CD4-positive, CD25-positive, alpha-beta regulatory T cell (primary cell): Measurements from ENCODE around the gene NR2F1. TPM values are rescaled to one million over a fixed set of nuclear protein-coding genes. Genes with fewer than 3 reads are reported as not detected.

Experiments used
- ATAC-seq, 2 donors: fragments of 150-1000 bp; cut with Tn5 transposase; one replicate each; pipeline ENCODE4 v1.10.0; 2021; ENCODE audit warnings: low read depth in 2 of 2, moderate number of reproducible peaks in 2 of 2, moderate library complexity in 1 of 2
- DNase-seq, 3 donors: peaks; one replicate each; pipeline versions ENCODE4 v3.0.0 to v3.0.0-alpha.2; 2012 to 2022; ENCODE audit warnings: mixed read lengths in 1 of 3
- H3K27ac ChIP-seq: one replicate; pipeline ENCODE4 v1.7.0; 2013; ENCODE audit warnings: mild to moderate bottlenecking, low read length; ENCODE audit not compliant: insufficient read depth, poor library complexity, severe bottlenecking
- H3K27me3 ChIP-seq: one replicate; pipeline ENCODE4 v1.7.0; 2013; ENCODE audit warnings: low read length; ENCODE audit not compliant: control insufficient read depth, insufficient read depth
- H3K36me3 ChIP-seq: one replicate; pipeline ENCODE4 v1.7.0; 2013; ENCODE audit warnings: mild to moderate bottlenecking, low read length, moderate library complexity; ENCODE audit not compliant: control insufficient read depth, insufficient read depth
- H3K4me1 ChIP-seq: 2 replicates; pipeline ENCODE4 v1.7.0; 2013; ENCODE audit warnings: mild to moderate bottlenecking, low read length; ENCODE audit not compliant: insufficient read depth, control insufficient read depth, poor library complexity, severe bottlenecking
- H3K4me3 ChIP-seq: one replicate; pipeline ENCODE4 v1.7.0; 2013; ENCODE audit warnings: low read depth, mild to moderate bottlenecking, low read length, moderate library complexity
- H3K9me3 ChIP-seq, 2 experiments: 1 replicate in 1 of 2; 2 replicates in 1 of 2; pipeline ENCODE4 v1.7.0; 2013; ENCODE audit warnings: low read length in 2 of 2, mild to moderate bottlenecking in 1 of 2, moderate library complexity in 1 of 2; ENCODE audit not compliant: control insufficient read depth in 2 of 2
- H3K27ac Mint-ChIP-seq, 3 donors: one replicate each; pipeline ENCODE4 v1.8.0; 2020 to 2022; ENCODE audit warnings: mild to moderate bottlenecking in 3 of 3, mixed read lengths in 3 of 3, moderate library complexity in 2 of 3
- H3K27me3 Mint-ChIP-seq: one replicate; pipeline ENCODE4 v1.8.0; 2022; ENCODE audit warnings: mild to moderate bottlenecking, mixed read lengths
- H3K36me3 Mint-ChIP-seq: one replicate; pipeline ENCODE4 v1.8.0; 2020; ENCODE audit warnings: mixed read lengths
- H3K4me1 Mint-ChIP-seq, 4 donors: one replicate each; pipeline ENCODE4 v1.8.0; 2020 to 2022; ENCODE audit warnings: mixed read lengths in 4 of 4, mild to moderate bottlenecking in 1 of 4
- H3K4me3 Mint-ChIP-seq, 4 donors: one replicate each; pipeline ENCODE4 v1.8.0; 2020 to 2022; ENCODE audit warnings: mild to moderate bottlenecking in 4 of 4, mixed read lengths in 4 of 4, moderate library complexity in 3 of 4
- H3K9me3 Mint-ChIP-seq, 7 donors: one replicate each; pipeline ENCODE4 v1.8.0; 2020 to 2022; ENCODE audit warnings: mixed read lengths in 7 of 7, mild to moderate bottlenecking in 3 of 7, moderate library complexity in 2 of 7
- polyA plus RNA-seq, 4 donors: library from polyadenylated mRNA; unstranded; fragments of 300-500 nt; fragmentation: Illumina TruSeq; gene quantifications; one replicate each; pipeline ENCODE4 v1.2.3, GENCODE V29; 2021
- total RNA-seq: library from RNA; stranded (reverse); gene quantifications from one replicate; pipeline ENCODE4 v1.2.3, GENCODE V29; 2022

The NR2F1 gene
- total and polyA plus RNA-seq, 5 donors from 2014 or later = not detected

GRCh38 chr5:93580927-93581445 is 2.0 kb upstream of the NR2F1 start, which contains the start of gene NR2F1-AS1:
Gene NR2F1-AS1 (minus strand): TSS chr5:93581219.
- H3K9me3 Mint-ChIP-seq = peaks cover 0 to 2% (median 0%) of the 10 kb centered on the region in 7 donors

GRCh38 chr5:93582167-93582462 is 907 bp upstream of the NR2F1 start:
- Mint-ChIP-seq H3K36me3 (peaks cover 4% of the 10 kb centered on the region), H3K27me3 (peaks cover 54% of the 10 kb centered on the region), H3K27ac (no peak overlapping the region), H3K4me1 (peaks cover 11 to 23% (median 17%) of the 10 kb centered on the region in 4 donors), H3K9me3 (peaks cover 0 to 3% (median 0%) of the 10 kb centered on the region in 7 donors), H3K4me3 (no peak overlapping the region)
- Histone ChIP-seq H3K27me3 (peaks cover 49% of the 10 kb centered on the region), H3K27ac (no peak overlapping the region), H3K4me3 (no peak overlapping the region), H3K4me1 (peaks cover 51% of the 10 kb centered on the region), H3K36me3 (no peaks in the 10 kb centered on the region), H3K9me3 (no peaks in the 10 kb centered on the region)
- DNase-seq (no peak), ATAC-seq (no peak)

More at GRCh38 chr5:93580927-93581445, 2.0 kb upstream of the NR2F1 start, which contains the start of gene NR2F1-AS1:
- H3K4me1 ChIP-seq = peaks cover 50% of the 10 kb centered on the region
- H3K36me3 ChIP-seq = no peaks in the 10 kb centered on the region
- peak within 1 kb of the TSS; percentile 68 for H3K4me3 ChIP-seq
- ATAC-seq (peak; percentile 7 to 14), DNase-seq (no peak)
- Mint-ChIP-seq H3K4me1 (peaks cover 7 to 21% (median 12%) of the 10 kb centered on the region in 4 donors), H3K27ac (no peak within 1 kb of the TSS), H3K4me3 (peak within 1 kb of the TSS in 2 of 4 donors; percentile 83 to 94), H3K27me3 (peaks cover 54% of the 10 kb centered on the region), H3K36me3 (peaks cover 4% of the 10 kb centered on the region)
- no peak within 1 kb of the TSS for H3K27ac ChIP-seq
- H3K27me3 ChIP-seq = peaks cover 48% of the 10 kb centered on the region
- H3K9me3 ChIP-seq = no peaks in the 10 kb centered on the region

DNA sequence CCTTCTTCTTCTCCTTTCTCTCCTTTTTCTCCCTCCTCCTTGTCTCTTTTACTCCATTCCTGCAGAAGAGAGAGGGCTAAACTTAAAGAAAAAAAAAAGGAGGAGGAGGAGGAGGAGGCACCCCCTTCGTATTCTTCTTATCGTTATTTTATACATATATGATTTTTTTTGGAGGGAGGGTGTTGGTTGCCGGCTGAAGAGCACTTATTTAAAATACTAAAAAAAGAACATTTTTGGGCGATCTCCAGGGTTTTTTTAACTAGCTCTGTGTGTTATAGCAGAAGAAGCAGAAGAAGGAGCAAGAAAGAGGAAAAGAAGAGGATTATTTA is 381 bp downstream of the NR2F1 start:
- peaks cover 41% of the 10 kb centered on the region for H3K27me3 ChIP-seq
- H3K4me1 ChIP-seq = peaks cover 53% of the 10 kb centered on the region
- ATAC-seq = no peak
- no peaks in the 10 kb centered on the region for H3K36me3 ChIP-seq
- H3K4me3 ChIP-seq = no peak overlapping the region
- Mint-ChIP-seq H3K36me3 (no peaks in the 10 kb centered on the region), H3K4me1 (peaks cover 11 to 34% (median 20%) of the 10 kb centered on the region in 4 donors), H3K4me3 (peak overlapping the region in 1 of 4 donors; percentile 80), H3K27me3 (peaks cover 53% of the 10 kb centered on the region), H3K27ac (no peak overlapping the region), H3K9me3 (peaks cover 0 to 7% (median 0%) of the 10 kb centered on the region in 7 donors)
- no peak overlapping the region for H3K27ac ChIP-seq
- DNase-seq = no peak
- no peaks in the 10 kb centered on the region for H3K9me3 ChIP-seq

DNA sequence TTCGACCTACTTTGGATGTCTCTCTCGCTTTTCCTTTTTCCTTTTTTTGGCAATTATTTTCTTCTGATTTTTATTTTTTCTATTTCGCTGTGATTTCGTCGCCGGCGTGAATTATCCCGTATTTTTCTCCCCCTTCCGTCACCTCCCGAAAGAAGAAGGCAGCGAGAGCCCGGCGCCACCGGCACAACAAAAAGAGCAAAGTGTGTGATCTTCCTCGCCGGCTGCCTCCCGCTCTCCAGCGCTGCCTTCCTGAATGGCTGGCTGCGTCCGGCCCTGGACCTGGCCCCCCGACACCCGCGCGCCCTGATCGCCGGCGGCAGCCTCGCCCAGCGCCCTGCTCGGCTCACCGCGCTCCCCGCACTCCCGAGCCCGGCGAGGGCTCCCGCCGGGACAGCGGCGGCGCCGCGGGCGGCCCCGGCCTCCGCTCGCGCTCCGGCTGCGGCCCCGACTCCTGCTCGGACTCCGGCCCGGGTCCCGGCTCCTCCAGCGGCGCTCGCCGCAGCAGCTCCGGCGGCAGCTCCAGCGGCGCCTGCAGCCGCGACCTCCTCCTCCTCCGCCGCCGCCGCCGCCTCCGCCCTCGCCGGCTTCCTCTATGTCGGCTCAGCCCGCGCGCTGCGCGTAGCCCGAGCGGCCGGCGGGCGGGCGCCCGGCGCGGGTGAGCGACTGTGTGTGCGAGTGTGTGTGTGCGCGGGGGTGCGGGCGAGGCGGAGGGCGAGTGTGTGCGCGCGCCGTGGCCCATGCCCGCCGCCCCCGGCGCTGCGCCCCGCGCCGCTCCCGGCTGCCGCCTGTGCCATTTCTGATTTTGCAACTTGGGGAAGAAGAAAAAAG is 960 bp downstream of the NR2F1 start:
- no peak overlapping the region for H3K4me3 ChIP-seq
- H3K4me3 Mint-ChIP-seq = peak overlapping the region in 1 of 4 donors; percentile 80
- H3K27ac ChIP-seq = no peak overlapping the region
- H3K27me3 Mint-ChIP-seq = peaks cover 53% of the 10 kb centered on the region
- no peaks in the 10 kb centered on the region for H3K9me3 ChIP-seq
- H3K9me3 Mint-ChIP-seq = peaks cover 0 to 8% (median 4%) of the 10 kb centered on the region in 7 donors
- ATAC-seq (peak; percentile 33 to 35), DNase-seq (peak in 1 of 3 donors; percentile 54)
- H3K36me3 ChIP-seq = no peaks in the 10 kb centered on the region
- peaks cover 47% of the 10 kb centered on the region for H3K4me1 ChIP-seq
- peaks cover 41% of the 10 kb centered on the region for H3K27me3 ChIP-seq
- no peaks in the 10 kb centered on the region for H3K36me3 Mint-ChIP-seq
- H3K4me1 Mint-ChIP-seq = peaks cover 11 to 35% (median 22%) of the 10 kb centered on the region in 4 donors
- H3K27ac Mint-ChIP-seq = no peak overlapping the region

DNA sequence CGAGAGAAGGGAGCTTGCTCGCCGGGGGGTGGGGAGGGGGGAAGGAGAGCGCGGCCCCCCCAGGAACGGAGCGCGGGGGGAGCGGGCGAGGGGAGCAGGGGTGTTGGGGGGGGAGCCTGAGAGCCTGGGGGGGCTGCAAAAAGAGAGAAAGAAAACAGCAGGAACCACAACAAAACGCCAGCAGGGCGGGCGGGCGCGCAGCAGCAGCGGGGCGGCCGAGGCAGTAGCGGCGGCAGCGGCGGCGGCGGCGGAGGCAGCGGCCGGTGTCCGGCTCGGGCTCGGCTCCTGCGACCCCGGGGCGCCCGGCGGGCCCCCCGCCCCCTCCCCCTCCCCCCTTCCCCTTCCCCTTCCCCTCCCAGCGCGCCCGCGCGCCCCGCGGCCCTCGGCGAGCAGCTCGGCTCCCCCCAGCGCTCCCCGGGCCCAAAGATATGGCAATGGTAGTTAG is 1.6 kb downstream of the NR2F1 start:
- Histone ChIP-seq H3K36me3 (no peaks in the 10 kb centered on the region), H3K27ac (no peak overlapping the region), H3K27me3 (peaks cover 47% of the 10 kb centered on the region), H3K4me3 (no peak overlapping the region), H3K9me3 (no peaks in the 10 kb centered on the region), H3K4me1 (peaks cover 40% of the 10 kb centered on the region)
- Mint-ChIP-seq H3K9me3 (peaks cover 0 to 8% (median 5%) of the 10 kb centered on the region in 7 donors), H3K27ac (no peak overlapping the region), H3K4me1 (peaks cover 11 to 36% (median 22%) of the 10 kb centered on the region in 4 donors), H3K27me3 (peaks cover 59% of the 10 kb centered on the region), H3K4me3 (no peak overlapping the region), H3K36me3 (no peaks in the 10 kb centered on the region)
- no peak for ATAC-seq
- DNase-seq = no peak

- H3K27ac ChIP-seq = no peak overlapping the region
- DNase-seq (no peak), ATAC-seq (no peak)
- H3K36me3 Mint-ChIP-seq = no peaks in the 10 kb centered on the region
- H3K9me3 Mint-ChIP-seq = peaks cover 0 to 8% (median 5%) of the 10 kb centered on the region in 7 donors
- no peak overlapping the region for H3K27ac Mint-ChIP-seq
- H3K4me3 ChIP-seq = no peak overlapping the region
- peaks cover 35% of the 10 kb centered on the region for H3K4me1 ChIP-seq
- H3K27me3 Mint-ChIP-seq = peaks cover 61% of the 10 kb centered on the region
- peaks cover 50% of the 10 kb centered on the region for H3K27me3 ChIP-seq
- peak overlapping the region in 3 of 4 donors; percentile 53 to 85 (median 77) for H3K4me3 Mint-ChIP-seq
- H3K9me3 ChIP-seq = no peaks in the 10 kb centered on the region
- no peaks in the 10 kb centered on the region for H3K36me3 ChIP-seq
- H3K4me1 Mint-ChIP-seq = peaks cover 11 to 32% (median 22%) of the 10 kb centered on the region in 4 donors
Observed at GRCh38 chr5:93585041-93585766, 2.2 kb downstream of the NR2F1 start.

- peaks cover 28% of the 10 kb centered on the region for H3K4me1 ChIP-seq
- H3K27me3 ChIP-seq = peaks cover 53% of the 10 kb centered on the region
- Mint-ChIP-seq H3K36me3 (no peaks in the 10 kb centered on the region), H3K4me1 (peaks cover 10 to 25% (median 16%) of the 10 kb centered on the region in 4 donors), H3K27ac (peak overlapping the region in 1 of 3 donors; percentile 29), H3K27me3 (peaks cover 61% of the 10 kb centered on the region), H3K9me3 (peaks cover 0 to 8% (median 5%) of the 10 kb centered on the region in 7 donors), H3K4me3 (peak overlapping the region; percentile 53 to 85 (median 78))
- no peaks in the 10 kb centered on the region for H3K36me3 ChIP-seq
- DNase-seq = no peak
- ATAC-seq = no peak
- H3K27ac ChIP-seq = no peak overlapping the region
- no peak overlapping the region for H3K4me3 ChIP-seq
- no peaks in the 10 kb centered on the region for H3K9me3 ChIP-seq
Observed at GRCh38 chr5:93585767-93586385, 2.9 kb downstream of the NR2F1 start.
